ENCODE results near the gene RP9. TPM values are rescaled to one million over a fixed set of nuclear protein-coding genes. Genes with fewer than 3 reads are reported as not detected.
A peak's percentile ranks its signal among the peaks of the same experiment; 100 is the strongest.

RP9 gene
- total and polyA plus RNA-seq, 12 donors = 4.2 to 23.0 (median 12.1) TPM

DNA sequence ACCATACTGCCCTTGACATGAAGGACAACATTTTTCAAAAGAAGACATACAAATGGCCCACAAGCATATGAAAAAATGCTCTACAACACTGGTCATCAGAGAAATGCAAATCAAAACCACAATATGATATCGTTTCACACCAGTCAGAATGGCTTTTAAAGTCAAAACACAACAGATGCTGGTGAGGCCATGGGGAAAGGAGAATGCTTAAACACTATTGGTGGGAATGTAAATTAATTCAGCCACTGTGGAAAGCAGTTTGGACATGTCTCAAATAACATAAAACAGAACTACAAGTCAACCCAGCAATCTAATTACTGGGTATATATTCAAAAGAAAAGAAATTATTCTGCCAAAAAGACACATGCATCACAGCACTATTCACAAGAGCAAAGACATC, 42.4 kb downstream of the RP9 start:
- H3K4me3 ChIP-seq = no peak overlapping the region

DNA sequence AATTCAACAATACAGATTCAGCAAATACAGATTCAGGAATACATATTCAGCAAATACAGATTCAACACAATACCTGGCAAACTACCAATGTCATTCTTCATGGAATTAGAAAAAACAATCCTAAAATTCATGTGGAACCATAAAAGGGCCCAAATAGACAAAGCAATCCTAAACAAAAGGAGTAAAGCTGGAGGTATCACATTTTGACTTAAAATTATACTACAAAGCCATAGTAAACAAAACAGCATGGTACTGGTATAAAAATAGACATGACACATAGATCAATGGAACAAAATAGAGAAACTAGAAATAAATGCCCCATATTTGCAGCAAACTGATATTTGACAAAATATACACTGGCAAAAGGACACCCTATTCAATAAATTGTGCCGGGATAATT, 43.2 kb downstream of the RP9 start:
- Histone ChIP-seq H3K36me3 (replicated peaks in 1 of 2) (no peaks in the 10 kb centered on the region), H3K4me3 (no peak overlapping the region), H3K27me3 (no peaks in the 10 kb centered on the region), H3K27ac (no peak overlapping the region), H3K4me1 (replicated peaks in 1 of 2) (peaks cover 15 to 17% of the 10 kb centered on the region in 2 donors), H3K9me3 (replicated peaks in 1 of 3) (peaks cover 0 to 14% (median 0%) of the 10 kb centered on the region in 3 donors)
- 93 to 100% (median 95%) methylated on average over 1 of the region's 1 CpG for WGBS, 4 donors
- intact Hi-C loops (cut with DNase I) = no loop called here
- DNase-seq = no peak
- TF ChIP-seq, protein P1, sequence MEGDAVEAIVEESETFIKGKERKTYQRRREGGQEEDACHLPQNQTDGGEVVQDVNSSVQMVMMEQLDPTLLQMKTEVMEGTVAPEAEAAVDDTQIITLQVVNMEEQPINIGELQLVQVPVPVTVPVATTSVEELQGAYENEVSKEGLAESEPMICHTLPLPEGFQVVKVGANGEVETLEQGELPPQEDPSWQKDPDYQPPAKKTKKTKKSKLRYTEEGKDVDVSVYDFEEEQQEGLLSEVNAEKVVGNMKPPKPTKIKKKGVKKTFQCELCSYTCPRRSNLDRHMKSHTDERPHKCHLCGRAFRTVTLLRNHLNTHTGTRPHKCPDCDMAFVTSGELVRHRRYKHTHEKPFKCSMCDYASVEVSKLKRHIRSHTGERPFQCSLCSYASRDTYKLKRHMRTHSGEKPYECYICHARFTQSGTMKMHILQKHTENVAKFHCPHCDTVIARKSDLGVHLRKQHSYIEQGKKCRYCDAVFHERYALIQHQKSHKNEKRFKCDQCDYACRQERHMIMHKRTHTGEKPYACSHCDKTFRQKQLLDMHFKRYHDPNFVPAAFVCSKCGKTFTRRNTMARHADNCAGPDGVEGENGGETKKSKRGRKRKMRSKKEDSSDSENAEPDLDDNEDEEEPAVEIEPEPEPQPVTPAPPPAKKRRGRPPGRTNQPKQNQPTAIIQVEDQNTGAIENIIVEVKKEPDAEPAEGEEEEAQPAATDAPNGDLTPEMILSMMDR (IDR thresholded peaks at IDR 0.05) = no peak
- no peak for TF ChIP-seq POLR2A (IDR thresholded peaks at IDR 0.05)

More for the DNA sequence above, 42.4 kb downstream of the RP9 start:
- no peak overlapping the region for H3K27ac ChIP-seq
- TF ChIP-seq, protein P1 (IDR thresholded peaks at IDR 0.05) = no peak
- no peak for TF ChIP-seq POLR2A (IDR thresholded peaks at IDR 0.05)
- H3K27me3 ChIP-seq = no peaks in the 10 kb centered on the region
- H3K9me3 ChIP-seq (replicated peaks in 1 of 3) = peaks cover 0 to 14% (median 0%) of the 10 kb centered on the region in 3 donors
- no peaks in the 10 kb centered on the region for H3K36me3 ChIP-seq (replicated peaks in 1 of 2)
- intact Hi-C loops (cut with DNase I) = no loop called here
- peaks cover 8 to 9% of the 10 kb centered on the region in 2 donors for H3K4me1 ChIP-seq (replicated peaks in 1 of 2)
- WGBS, 4 donors = 90 to 100% (median 95%) methylated on average over 1 of the region's 1 CpG
- no peak for DNase-seq

DNA sequence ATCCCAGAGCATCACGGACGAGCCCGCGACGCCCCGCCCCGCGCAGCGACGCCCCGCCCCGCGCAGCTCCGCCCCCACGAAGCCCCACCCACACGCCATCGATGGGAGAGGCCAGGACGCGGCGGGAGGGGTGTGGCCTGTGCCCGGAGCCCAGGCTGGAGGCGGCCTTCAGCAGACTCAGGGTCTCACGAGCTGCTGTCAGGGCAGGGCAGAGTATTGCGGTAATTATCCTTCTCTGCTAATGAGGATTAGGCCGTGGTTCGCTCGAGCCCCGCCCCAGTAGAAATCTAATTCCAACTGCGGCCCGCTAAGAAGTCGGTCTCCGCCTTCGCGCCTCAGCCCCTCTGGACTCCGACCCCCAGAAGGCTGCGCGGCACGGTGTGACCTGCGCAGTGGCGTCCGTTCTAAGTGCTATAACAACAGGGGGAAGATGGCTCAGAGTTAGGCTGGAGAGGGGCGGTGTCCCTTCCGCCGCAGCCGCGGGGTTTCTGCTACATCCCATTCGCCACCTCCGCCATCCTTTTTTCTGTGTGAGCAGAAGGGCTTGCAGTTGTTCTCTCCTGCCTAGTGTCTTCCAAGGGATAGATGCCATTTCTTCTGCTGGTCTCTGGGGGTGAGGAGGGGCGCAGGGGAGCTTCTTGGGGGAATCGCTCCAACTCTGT, 46.3 kb downstream of the RP9 start:
- Histone ChIP-seq H3K4me3 (peak overlapping the region; percentile 54 to 99 (median 85)), H3K36me3 (replicated peaks in 1 of 2) (no peaks in the 10 kb centered on the region), H3K4me1 (replicated peaks in 1 of 2) (peaks cover 25 to 41% of the 10 kb centered on the region in 2 donors), H3K27ac (peak overlapping the region; percentile 76 to 96 (median 94)), H3K9me3 (replicated peaks in 1 of 3) (peaks cover 0 to 5% (median 0%) of the 10 kb centered on the region in 3 donors), H3K27me3 (no peaks in the 10 kb centered on the region)
- DNase-seq = peak; percentile 92 to 95 (median 94)
- WGBS, 4 donors = 0 to 2% (median 1%) methylated on average over 14 to 50 of the region's 50 CpGs
- intact Hi-C loops (cut with DNase I) = no loop called here
- TF ChIP-seq, protein P1 (IDR thresholded peaks at IDR 0.05) = no peak
- TF ChIP-seq POLR2A (IDR thresholded peaks at IDR 0.05) = peak; percentile 19 to 61

DNA sequence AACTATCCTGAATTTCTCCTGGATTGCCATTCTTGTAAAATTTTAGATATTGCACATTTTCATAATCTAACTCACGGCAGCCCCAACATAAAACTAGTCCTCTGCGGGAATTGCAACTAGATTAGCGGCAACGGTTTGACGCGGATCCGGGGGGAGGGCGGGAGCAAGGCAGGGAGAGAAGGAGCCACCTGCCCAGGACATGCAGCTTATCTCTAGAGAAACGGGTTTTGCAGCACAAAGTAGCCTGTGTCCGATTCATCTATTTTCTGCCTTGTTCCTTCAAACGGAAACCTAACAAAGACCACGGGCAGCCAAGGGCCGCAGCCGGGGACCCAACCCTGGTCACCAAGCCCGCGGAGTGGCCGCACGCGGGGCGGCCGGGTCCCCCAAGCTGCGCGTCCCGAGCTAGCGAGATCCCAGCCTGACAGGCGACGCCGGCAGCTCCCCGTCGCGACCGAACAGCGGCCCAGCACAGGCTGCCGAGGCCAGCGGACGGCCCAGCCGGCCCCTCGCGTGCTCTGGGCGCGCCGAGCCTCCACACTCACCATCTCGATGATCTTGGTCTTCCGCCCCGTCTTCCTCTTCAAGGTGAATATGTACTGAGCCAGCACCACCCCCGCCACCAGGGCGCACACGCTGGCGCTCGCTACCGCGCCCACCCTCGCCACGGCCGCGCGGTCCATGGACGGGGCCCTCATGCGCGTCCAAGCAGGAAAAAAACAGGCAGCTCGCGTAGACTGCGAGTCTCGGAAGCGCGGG, 47.0 kb downstream of the RP9 start, which contains the start of gene NT5C3A:
TSS of gene NT5C3A (minus strand) at position 754 of the 759 bp plus-strand sequence. CDS start at position 683, 71 bp downstream.
- 0% methylated on average over 15 to 66 of the region's 66 CpGs for WGBS, 4 donors
- H3K27ac ChIP-seq = peak within 1 kb of the TSS; percentile 76 to 96 (median 94)
- TF ChIP-seq, protein P1 (IDR thresholded peaks at IDR 0.05) = peak in 1 of 6 experiments; percentile 11
- peak in 1 of 2 donors; percentile 76 for TF ChIP-seq POLR2A (IDR thresholded peaks at IDR 0.05)
- H3K4me1 ChIP-seq (replicated peaks in 1 of 2) = peaks cover 25 to 41% of the 10 kb centered on the region in 2 donors
- DNase-seq = peak; percentile 38 to 61 (median 46)
- H3K9me3 ChIP-seq (replicated peaks in 1 of 3) = peaks cover 0 to 5% (median 0%) of the 10 kb centered on the region in 3 donors
- no peaks in the 10 kb centered on the region for H3K27me3 ChIP-seq
- intact Hi-C loops (cut with DNase I) = no loop called here
- H3K36me3 ChIP-seq (replicated peaks in 1 of 2) = no peaks in the 10 kb centered on the region
- H3K4me3 ChIP-seq = peak within 1 kb of the TSS; percentile 54 to 99 (median 85)

All from adrenal gland (tissue), 12 donors.